H9 (cell line): ENCODE results near the gene PEDS1. TPM values are rescaled to one million over a fixed set of nuclear protein-coding genes. Genes with fewer than 3 reads are reported as not detected.

ENCODE experiments used
- DNase-seq: peaks from one replicate; pipeline ENCODE4 v3.0.0-alpha.2; 2017
- H2AFZ ChIP-seq: one replicate; pipeline ENCODE4 v1.6.1; 2013; ENCODE audit warnings: mild to moderate bottlenecking, low read length, control low read depth, moderate library complexity
- H2AK5ac ChIP-seq: 2 replicates; pipeline ENCODE4 v1.6.1; 2013; ENCODE audit warnings: low read length, control low read depth, mixed read lengths; ENCODE audit not compliant: insufficient read length
- H2BK120ac ChIP-seq: one replicate; pipeline ENCODE4 v1.6.1; 2013; ENCODE audit warnings: low read depth, mild to moderate bottlenecking, low read length, control low read depth, inconsistent platforms; ENCODE audit not compliant: poor library complexity, severe bottlenecking
- H2BK12ac ChIP-seq: 2 replicates; pipeline ENCODE4 v1.6.1; 2013; ENCODE audit warnings: low read length, control low read depth, mixed read lengths, low read depth; ENCODE audit not compliant: insufficient read length
- H2BK15ac ChIP-seq: 2 replicates; pipeline ENCODE4 v1.6.1; 2013; ENCODE audit warnings: low read depth, low read length, control low read depth
- H2BK20ac ChIP-seq: one replicate; pipeline ENCODE4 v1.6.1; 2013; ENCODE audit warnings: low read depth, mild to moderate bottlenecking, low read length, control low read depth, inconsistent platforms; ENCODE audit not compliant: poor library complexity, severe bottlenecking
- H2BK5ac ChIP-seq: 2 replicates; pipeline ENCODE4 v1.6.1; 2013; ENCODE audit warnings: low read length, control low read depth, mixed read lengths; ENCODE audit not compliant: insufficient read length
- H3K14ac ChIP-seq: 2 replicates; pipeline ENCODE4 v1.6.1; 2013; ENCODE audit warnings: low read length, control low read depth; ENCODE audit not compliant: insufficient read depth
- H3K18ac ChIP-seq: 2 replicates; pipeline ENCODE4 v1.6.1; 2013; ENCODE audit warnings: low read depth, mild to moderate bottlenecking, mixed read lengths, low read length, control low read depth; ENCODE audit not compliant: insufficient read length
- H3K23ac ChIP-seq: 2 replicates; pipeline ENCODE4 v1.6.1; 2013; ENCODE audit warnings: low read length, control low read depth, mixed read lengths, low read depth; ENCODE audit not compliant: insufficient read length
- H3K23me2 ChIP-seq: 2 replicates; pipeline ENCODE4 v1.6.1; 2013; ENCODE audit warnings: low read depth, mild to moderate bottlenecking, mixed read lengths, low read length, control low read depth; ENCODE audit not compliant: insufficient read length, poor library complexity, severe bottlenecking
- H3K27ac ChIP-seq: 2 replicates; pipeline ENCODE4 v1.5.1; 2013; ENCODE audit warnings: low read length, control low read depth, mixed read lengths, low read depth; ENCODE audit not compliant: insufficient read length
- H3K27me3 ChIP-seq: 2 replicates; pipeline ENCODE4 v1.6.1; 2013; ENCODE audit warnings: low read length, control low read depth, inconsistent platforms; ENCODE audit not compliant: insufficient read depth
- H3K4ac ChIP-seq: 2 replicates; pipeline ENCODE4 v1.6.1; 2013; ENCODE audit warnings: low read depth, mild to moderate bottlenecking, control low read depth, inconsistent platforms, low read length, moderate library complexity
- H3K4me1 ChIP-seq: 2 replicates; pipeline ENCODE4 v1.6.1; 2013; ENCODE audit warnings: low read length, control low read depth, inconsistent platforms; ENCODE audit not compliant: insufficient read depth
- H3K4me2 ChIP-seq: 2 replicates; pipeline ENCODE4 v1.6.1; 2013; ENCODE audit warnings: low read length, control low read depth, mixed read lengths; ENCODE audit not compliant: insufficient read length, insufficient read depth
- H3K56ac ChIP-seq: 2 replicates; pipeline ENCODE4 v1.6.1; 2013; ENCODE audit warnings: low read depth, mild to moderate bottlenecking, mixed read lengths, low read length, control low read depth; ENCODE audit not compliant: insufficient read length
- H3K79me1 ChIP-seq: 2 replicates; pipeline ENCODE4 v1.6.1; 2013; ENCODE audit warnings: low read depth, mild to moderate bottlenecking, moderate library complexity, low read length, control low read depth, inconsistent platforms; ENCODE audit not compliant: insufficient read depth, poor library complexity, severe bottlenecking
- H3K79me2 ChIP-seq: 2 replicates; pipeline ENCODE4 v1.6.1; 2013; ENCODE audit warnings: low read length, control low read depth, inconsistent platforms; ENCODE audit not compliant: insufficient read depth
- H3K9ac ChIP-seq: 2 replicates; pipeline ENCODE4 v1.6.1; 2013; ENCODE audit warnings: low read length, control low read depth, mixed read lengths; ENCODE audit not compliant: insufficient read length; ENCODE audit errors: extremely low read depth
- H3K9me3 ChIP-seq: one replicate; pipeline ENCODE4 v1.6.1; 2013; ENCODE audit warnings: low read depth, low read length, inconsistent platforms; ENCODE audit not compliant: control insufficient read depth
- H3T11ph ChIP-seq: one replicate; pipeline ENCODE4 v1.6.1; 2013; ENCODE audit warnings: mild to moderate bottlenecking, low read length, control low read depth, inconsistent platforms
- H4K20me1 ChIP-seq: one replicate; pipeline ENCODE4 v1.6.1; 2013; ENCODE audit not compliant: control insufficient read depth, insufficient read length, insufficient read depth
- H4K5ac ChIP-seq: 2 replicates; pipeline ENCODE4 v1.6.1; 2013; ENCODE audit warnings: low read depth, mild to moderate bottlenecking, mixed read lengths, low read length, control low read depth; ENCODE audit not compliant: insufficient read length
- H4K8ac ChIP-seq: replicated peaks from 2 replicates; pipeline ENCODE4 v1.6.1; 2013; ENCODE audit warnings: low read length, control low read depth, mixed read lengths, low read depth; ENCODE audit not compliant: insufficient read length
- H4K91ac ChIP-seq: 2 replicates; pipeline ENCODE4 v1.6.1; 2013; ENCODE audit warnings: low read depth, mild to moderate bottlenecking, moderate library complexity, mixed read lengths, low read length, control low read depth; ENCODE audit not compliant: insufficient read length
- H3K27ac Mint-ChIP-seq, 3 experiments: 2 replicates in 2 of 3; 3 replicates in 1 of 3; pipeline ENCODE4 v1.8.0; 2020 to 2021; ENCODE audit warnings: mixed read lengths in 3 of 3, mild to moderate bottlenecking in 1 of 3, moderate library complexity in 1 of 3
- H3K27me3 Mint-ChIP-seq: 2 replicates; pipeline ENCODE4 v1.8.0; 2021; ENCODE audit warnings: low read depth, mild to moderate bottlenecking, moderate library complexity, mixed read lengths
- H3K36me3 Mint-ChIP-seq, 3 experiments: 2 replicates in 2 of 3; 3 replicates in 1 of 3; pipeline ENCODE4 v1.8.0; 2020 to 2021; ENCODE audit warnings: low read depth in 3 of 3, mixed read lengths in 3 of 3; ENCODE audit not compliant: insufficient read depth in 1 of 3
- H3K4me1 Mint-ChIP-seq, 2 experiments: 2 replicates each; pipeline ENCODE4 v1.8.0; 2020; ENCODE audit warnings: mixed read lengths in 2 of 2
- H3K4me3 Mint-ChIP-seq, 2 experiments: 2 replicates in 1 of 2; 3 replicates in 1 of 2; pipeline ENCODE4 v1.8.0; 2020 to 2021; ENCODE audit warnings: mild to moderate bottlenecking in 2 of 2, mixed read lengths in 2 of 2, moderate library complexity in 1 of 2
- H3K9me3 Mint-ChIP-seq, 2 experiments: 2 replicates in 1 of 2; 3 replicates in 1 of 2; pipeline ENCODE4 v1.8.0; 2020; ENCODE audit warnings: mild to moderate bottlenecking in 2 of 2, mixed read lengths in 2 of 2, moderate library complexity in 1 of 2
- WGBS: extraction: QIAGEN DNeasy Blood & Tissue Kit; methylation state at CpG from one replicate; pipeline ENCODE4 v1.1.7; 2013; ENCODE audit warnings: missing lambda C conversion rate, low lambda C conversion rate, mixed read lengths; ENCODE audit not compliant: insufficient read length; ENCODE audit errors: extremely low coverage; 5-methylcytosine and 5-hydroxymethylcytosine counted together
- total RNA-seq: library from RNA; stranded (reverse); gene quantifications from 2 replicates; pipeline ENCODE4 v1.2.1, GENCODE V29; 2021
- TF ChIP-seq, protein P1 (sequence below): fragments of 200-600 bp; sonication (generic); conservative IDR thresholded peaks from 3 replicates; pipeline ENCODE4 v1.8.0; 2021; ENCODE audit warnings: antibody characterized with exemption, mild to moderate bottlenecking

Gene PEDS1
- total RNA-seq, 1 experiment from 2014 or later = 29.3 TPM

- Histone ChIP-seq H2AK5ac (peak overlapping the region; percentile 18), H3K4me1 (peaks cover 25% of the 10 kb centered on the region; the same call in 1 of the 2 replicates), H3K79me2 (peaks cover 12% of the 10 kb centered on the region; the same call in 1 of the 2 replicates), H2BK5ac (peak overlapping the region; percentile 10), H4K20me1 (no peaks in the 10 kb centered on the region), H2AFZ (no peak overlapping the region), H3T11ph (no peak overlapping the region), H4K8ac (no peak overlapping the region), H2BK120ac (no peak overlapping the region), H3K9ac (no peak overlapping the region), H3K27me3 (no peaks in the 10 kb centered on the region), H3K18ac (no peak overlapping the region), H3K14ac (no peak overlapping the region), H3K9me3 (no peaks in the 10 kb centered on the region), H4K5ac (peak overlapping the region; percentile 23), H3K23me2 (no peaks in the 10 kb centered on the region), H3K4ac (no peak overlapping the region; the same call in 1 of the 2 replicates), H4K91ac (no peak overlapping the region), H2BK20ac (no peak overlapping the region), H3K79me1 (peaks cover 14% of the 10 kb centered on the region), H3K56ac (no peak overlapping the region), H2BK12ac (no peak overlapping the region), H3K27ac (no peak overlapping the region), H2BK15ac (no peak overlapping the region), H3K4me2 (no peak overlapping the region), H3K23ac (no peak overlapping the region)
- TF ChIP-seq, protein P1, sequence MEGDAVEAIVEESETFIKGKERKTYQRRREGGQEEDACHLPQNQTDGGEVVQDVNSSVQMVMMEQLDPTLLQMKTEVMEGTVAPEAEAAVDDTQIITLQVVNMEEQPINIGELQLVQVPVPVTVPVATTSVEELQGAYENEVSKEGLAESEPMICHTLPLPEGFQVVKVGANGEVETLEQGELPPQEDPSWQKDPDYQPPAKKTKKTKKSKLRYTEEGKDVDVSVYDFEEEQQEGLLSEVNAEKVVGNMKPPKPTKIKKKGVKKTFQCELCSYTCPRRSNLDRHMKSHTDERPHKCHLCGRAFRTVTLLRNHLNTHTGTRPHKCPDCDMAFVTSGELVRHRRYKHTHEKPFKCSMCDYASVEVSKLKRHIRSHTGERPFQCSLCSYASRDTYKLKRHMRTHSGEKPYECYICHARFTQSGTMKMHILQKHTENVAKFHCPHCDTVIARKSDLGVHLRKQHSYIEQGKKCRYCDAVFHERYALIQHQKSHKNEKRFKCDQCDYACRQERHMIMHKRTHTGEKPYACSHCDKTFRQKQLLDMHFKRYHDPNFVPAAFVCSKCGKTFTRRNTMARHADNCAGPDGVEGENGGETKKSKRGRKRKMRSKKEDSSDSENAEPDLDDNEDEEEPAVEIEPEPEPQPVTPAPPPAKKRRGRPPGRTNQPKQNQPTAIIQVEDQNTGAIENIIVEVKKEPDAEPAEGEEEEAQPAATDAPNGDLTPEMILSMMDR = no peak
- peaks cover 23 to 54% (median 46%) of the 10 kb centered on the region in 3 experiments; a peak in 6 of 7 replicates for H3K36me3 Mint-ChIP-seq
- no CpG with 5 or more reads among the region's 6 CpGs for WGBS
- H3K27me3 Mint-ChIP-seq = no peaks in the 10 kb centered on the region
- peak overlapping the region; percentile 6 to 77 (median 74); a peak in 6 of 7 replicates for H3K27ac Mint-ChIP-seq
- H3K4me3 Mint-ChIP-seq = no peak overlapping the region; a peak in 1 of 5 replicates
- H3K4me1 Mint-ChIP-seq = peaks cover 42 to 59% of the 10 kb centered on the region in 2 experiments
- DNase-seq = no peak
- H3K9me3 Mint-ChIP-seq = no peaks in the 10 kb centered on the region
These were observed 7.3 kb downstream of the PEDS1 start for GRCh38 chr20:50146214-50146613.
